ENCODE measurements around the gene MND1.

- TF ChIP-seq, protein P1, sequence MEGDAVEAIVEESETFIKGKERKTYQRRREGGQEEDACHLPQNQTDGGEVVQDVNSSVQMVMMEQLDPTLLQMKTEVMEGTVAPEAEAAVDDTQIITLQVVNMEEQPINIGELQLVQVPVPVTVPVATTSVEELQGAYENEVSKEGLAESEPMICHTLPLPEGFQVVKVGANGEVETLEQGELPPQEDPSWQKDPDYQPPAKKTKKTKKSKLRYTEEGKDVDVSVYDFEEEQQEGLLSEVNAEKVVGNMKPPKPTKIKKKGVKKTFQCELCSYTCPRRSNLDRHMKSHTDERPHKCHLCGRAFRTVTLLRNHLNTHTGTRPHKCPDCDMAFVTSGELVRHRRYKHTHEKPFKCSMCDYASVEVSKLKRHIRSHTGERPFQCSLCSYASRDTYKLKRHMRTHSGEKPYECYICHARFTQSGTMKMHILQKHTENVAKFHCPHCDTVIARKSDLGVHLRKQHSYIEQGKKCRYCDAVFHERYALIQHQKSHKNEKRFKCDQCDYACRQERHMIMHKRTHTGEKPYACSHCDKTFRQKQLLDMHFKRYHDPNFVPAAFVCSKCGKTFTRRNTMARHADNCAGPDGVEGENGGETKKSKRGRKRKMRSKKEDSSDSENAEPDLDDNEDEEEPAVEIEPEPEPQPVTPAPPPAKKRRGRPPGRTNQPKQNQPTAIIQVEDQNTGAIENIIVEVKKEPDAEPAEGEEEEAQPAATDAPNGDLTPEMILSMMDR (IDR thresholded peaks at IDR 0.05): peak in 1 of 3 donors; percentile 35
- no peak for TF ChIP-seq POLR2A (IDR thresholded peaks at IDR 0.05)
Observed at GRCh38 chr4:153432965-153433753, 88.7 kb downstream of the MND1 start.

All from lower leg skin (tissue), 3 donors.